RWPE1 (cell line): Measurements from ENCODE around the gene CD7.

Experiments used
- CTCF ChIA-PET: fragments of 350-600 bp; sonication (Branson Sonifier 250); formaldehyde crosslinking; extraction: SDS; loops from one replicate; lab custom pipeline; 2021; lab: Yijun Ruan, JAX
- POLR2A ChIA-PET: fragments of 400-600 bp; formaldehyde crosslinking; extraction: SDS; loops from one replicate; lab custom pipeline; 2020; ENCODE audit warnings: antibody characterized with exemption; ENCODE audit not compliant: low non-redundant PET; lab: Yijun Ruan, JAX
- DNase-seq: peaks from one replicate; pipeline ENCODE4 v3.0.0; 2012; ENCODE audit warnings: low spot score
- H3K27ac ChIP-seq: fragments of 450-650 bp; 2 replicates; pipeline ENCODE4 v1.5.1; 2017
- CTCF ChIP-seq: fragments of 450-650 bp; conservative IDR thresholded peaks from 2 replicates; pipeline ENCODE4 v1.5.1; 2017; ENCODE audit warnings: low read depth, mild to moderate bottlenecking

The CD7 gene

GRCh38 chr17:82311971-82312370, 5.4 kb downstream of the CD7 start:
- no peak overlapping the region for H3K27ac ChIP-seq
- no peak for DNase-seq
- TF ChIP-seq CTCF, result no peak
- ChIA-PET CTCF (interaction anchor here (0.6 kb wide), 1 partner anchor 356 kb away, joined by 3 read pairs; no protein-coding TSS in a partner anchor), POLR2A (no interaction called here)

GRCh38 chr17:82310877-82311276, 6.5 kb downstream of the CD7 start:
- POLR2A ChIA-PET, result no interaction called here
- TF ChIP-seq CTCF, result no peak
- CTCF ChIA-PET, result interaction anchor here (1.2 kb wide), 1 partner anchor 9 kb away, joined by 4 read pairs; no protein-coding TSS in a partner anchor
- no peak overlapping the region for H3K27ac ChIP-seq
- no peak for DNase-seq

GRCh38 chr17:82309656-82310570, 7.5 kb downstream of the CD7 start:
- ChIA-PET POLR2A (no interaction called here), CTCF (interaction anchor here (1.2 kb wide), 1 partner anchor 8 kb away, joined by 4 read pairs; no protein-coding TSS in a partner anchor)
- no peak overlapping the region for H3K27ac ChIP-seq
- no peak for DNase-seq
- no peak for TF ChIP-seq CTCF

- no peak for DNase-seq
- TF ChIP-seq CTCF, result no peak
- POLR2A ChIA-PET, result interaction anchor here (0.5 kb wide), 1 partner anchor 10 kb away, joined by 3 read pairs; no protein-coding TSS in a partner anchor
- peak overlapping the region; percentile 100 for H3K27ac ChIP-seq
- CTCF ChIA-PET, result no interaction called here
These were observed 11.6 kb downstream of the CD7 start for GRCh38 chr17:82305727-82306300.

- POLR2A ChIA-PET, result interaction anchor here (0.5 kb wide), 1 partner anchor 9 kb away, joined by 3 read pairs; no protein-coding TSS in a partner anchor
- H3K27ac ChIP-seq, result peak overlapping the region; percentile 100
- CTCF ChIA-PET, result interaction anchor here (0.6 kb wide), 1 partner anchor 201 kb away, joined by 3 read pairs; no protein-coding TSS in a partner anchor
- TF ChIP-seq CTCF, result no peak
- no peak for DNase-seq
These were observed 12.3 kb downstream of the CD7 start for GRCh38 chr17:82304826-82305726.
